GM11168 (cell line): ENCODE results near the gene SKIDA1.

ENCODE experiments used
- in situ Hi-C: fragments of 300-500 bp; cut with MboI; formaldehyde crosslinking; loops from one replicate; pipeline ENCODE4 v1.12.0; 2022; ENCODE audit warnings: low sequenced_read_pairs; ENCODE audit not compliant: unreplicated experiment

Gene SKIDA1

DNA sequence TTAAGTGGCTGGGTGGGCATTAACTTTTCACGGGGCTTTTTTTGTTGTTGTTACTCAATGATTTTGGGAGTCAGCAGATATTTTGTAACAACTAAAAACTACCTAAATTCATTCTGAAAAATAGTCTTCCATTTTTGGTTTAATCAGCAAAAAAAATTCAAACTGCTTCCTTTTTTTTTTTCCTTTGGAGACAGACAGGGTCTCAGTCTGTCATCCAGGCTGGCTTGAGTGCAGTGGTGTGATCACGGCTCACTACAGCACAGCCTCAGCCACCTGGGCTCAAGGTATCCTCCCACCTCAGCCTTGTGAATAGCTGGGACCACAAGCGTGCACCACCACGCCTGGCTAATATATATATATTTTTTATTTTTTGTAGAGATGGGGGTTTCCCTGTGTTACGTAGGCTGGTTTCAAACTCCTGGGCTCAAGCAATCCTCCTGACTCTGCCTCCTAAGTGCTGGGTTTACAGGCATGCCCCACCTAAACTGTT, 36.5 kb downstream of the SKIDA1 start:
- in situ Hi-C loops, result no loop called here

DNA sequence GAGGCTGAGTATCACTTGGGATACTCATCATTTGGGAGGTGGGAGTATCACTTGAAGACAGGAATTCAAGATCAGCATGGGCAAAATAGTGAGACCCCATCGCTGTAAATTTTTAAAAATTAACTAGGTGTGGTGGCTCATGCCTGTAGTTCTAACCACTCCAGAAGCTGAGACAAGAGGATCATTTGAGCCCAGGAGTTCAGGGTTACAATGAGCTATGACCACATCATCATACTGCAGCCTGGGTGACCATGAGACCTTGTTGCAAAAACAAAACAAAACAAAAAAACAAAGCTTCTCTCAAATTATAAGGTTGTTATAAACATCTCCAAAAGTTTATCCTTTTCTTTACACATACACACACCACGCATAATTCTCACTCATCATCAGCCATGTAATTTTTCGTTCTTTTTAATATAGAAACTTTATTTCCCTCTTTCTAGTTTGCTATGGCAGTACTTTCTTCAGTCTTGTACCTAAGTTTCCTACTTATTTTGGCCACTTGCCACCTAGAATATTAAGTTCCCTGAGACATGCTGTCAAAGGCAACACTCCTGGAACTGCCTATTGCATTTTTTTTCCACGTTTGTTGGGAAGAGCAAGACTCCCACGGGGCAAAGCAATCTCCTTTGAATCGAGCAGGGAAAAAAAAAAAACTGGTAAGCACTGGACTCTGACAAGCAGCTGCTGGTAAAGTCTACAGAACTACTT, 37.1 kb downstream of the SKIDA1 start:
- in situ Hi-C loops, result no loop called here

DNA sequence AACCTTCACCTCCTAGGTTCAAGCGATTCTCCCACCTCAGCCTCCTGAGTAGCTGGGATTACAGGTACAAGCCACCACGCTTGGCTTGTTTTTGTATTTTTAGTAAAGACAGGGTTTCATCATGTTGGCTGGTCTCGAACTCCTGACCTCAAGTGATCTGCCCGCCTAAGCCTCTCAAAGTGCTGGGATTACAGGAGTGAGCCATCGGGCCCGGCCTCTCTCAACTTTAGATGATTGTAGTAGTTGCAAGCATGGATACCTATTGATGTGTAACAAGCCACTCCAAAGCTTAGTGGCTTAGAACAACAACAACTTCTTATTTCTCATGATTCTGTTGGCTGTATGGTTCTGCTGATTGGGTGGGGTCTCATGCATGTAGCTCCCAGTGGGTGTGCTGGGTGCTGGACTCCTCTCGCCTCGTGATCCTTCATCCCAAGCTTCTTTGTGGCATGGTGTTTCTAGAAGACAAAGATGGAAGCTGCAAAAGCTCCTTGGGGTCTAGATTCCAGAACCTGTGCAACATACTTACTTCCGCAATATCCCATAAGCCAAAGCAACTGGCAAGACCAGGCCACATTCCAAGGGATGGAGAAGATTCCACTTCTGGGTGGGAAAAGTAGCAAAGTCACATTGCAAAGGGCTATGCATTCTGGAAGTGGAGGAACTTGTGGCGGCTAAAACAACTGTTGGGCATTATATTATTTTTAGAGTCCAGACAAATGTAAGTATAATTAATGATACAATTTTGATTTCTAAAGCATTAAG, 37.9 kb downstream of the SKIDA1 start:
- in situ Hi-C loops, result no loop called here

GRCh38 chr10:21482821-21483220, 42.7 kb downstream of the SKIDA1 start:
- in situ Hi-C loops, result no loop called here

- in situ Hi-C loops, result no loop called here
These were observed 44.1 kb downstream of the SKIDA1 start for GRCh38 chr10:21481407-21481806.

GRCh38 chr10:21479570-21480315, 45.7 kb downstream of the SKIDA1 start:
- in situ Hi-C loops, result no loop called here

DNA sequence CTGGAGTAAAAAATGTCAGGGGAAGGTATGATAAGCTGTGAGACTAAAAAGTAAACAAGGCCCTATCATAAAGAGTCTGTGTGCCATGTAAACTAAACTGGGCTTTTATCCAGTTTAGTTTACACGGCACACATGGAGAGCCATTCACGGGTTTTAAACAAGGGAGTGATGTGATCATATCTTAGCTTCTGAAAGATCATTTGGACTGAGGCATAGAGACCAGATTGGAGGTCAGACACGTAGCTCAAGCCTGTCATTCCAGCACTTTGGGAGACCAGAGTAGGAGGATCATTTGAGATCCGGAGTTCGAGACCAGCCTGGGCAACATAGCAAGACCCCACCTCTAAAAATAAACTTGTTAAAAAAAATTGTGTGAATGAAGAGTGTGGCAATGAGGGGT, 50.1 kb downstream of the SKIDA1 start:
- in situ Hi-C loops, result no loop called here

GRCh38 chr10:21473541-21473940, 51.9 kb downstream of the SKIDA1 start:
- in situ Hi-C loops, result no loop called here

- in situ Hi-C loops, result no loop called here
These were observed 52.3 kb downstream of the SKIDA1 start for GRCh38 chr10:21473135-21473534.

DNA sequence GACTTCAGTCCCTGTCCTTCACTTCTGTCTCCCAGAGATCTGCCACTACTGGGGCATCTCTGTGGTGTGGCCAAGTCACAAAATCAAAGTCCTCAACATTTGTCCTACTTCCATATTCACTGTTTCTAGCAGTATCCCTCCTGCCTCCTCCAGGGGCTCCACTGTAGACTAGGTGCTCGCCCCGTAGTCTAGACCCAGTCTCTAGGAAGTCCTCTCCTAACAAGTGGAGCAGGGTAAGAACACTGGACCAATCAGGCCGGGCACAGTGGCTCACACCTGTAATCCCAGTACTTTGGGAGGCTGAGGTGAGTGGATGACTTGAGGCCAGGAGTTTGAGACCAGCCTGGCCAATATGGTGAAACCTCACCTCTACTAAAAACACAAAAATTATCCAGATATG, 57.4 kb downstream of the SKIDA1 start:
- in situ Hi-C loops, result no loop called here

- in situ Hi-C loops, result no loop called here
These were observed 57.8 kb downstream of the SKIDA1 start for GRCh38 chr10:21467633-21468032.

- in situ Hi-C loops, result no loop called here
These were observed 61.3 kb downstream of the SKIDA1 start for GRCh38 chr10:21464134-21464533.
